Peyer's patch (tissue), 4 donors: ENCODE results near the gene OR6C75.

ENCODE experiments used
- CTCF ChIP-seq, 6 experiments: fragments of 450-650 bp in 4 of 6; fragments of 200-600 bp in 2 of 6; sonication (generic) in 1 of 6; IDR thresholded peaks; one replicate each; pipeline ENCODE4 v1.5.1; 2017 to 2019; ENCODE audit warnings: antibody characterized with exemption in 6 of 6, mild to moderate bottlenecking in 3 of 6, moderate library complexity in 1 of 6
- POLR2A ChIP-seq, 2 donors: fragments of 450-650 bp; IDR thresholded peaks; one replicate each; pipeline ENCODE4 v1.5.1; 2017; ENCODE audit warnings: antibody characterized with exemption in 2 of 2, mild to moderate bottlenecking in 2 of 2, moderate library complexity in 2 of 2

- TF ChIP-seq CTCF (IDR thresholded peaks at IDR 0.05) (no peak), POLR2A (IDR thresholded peaks at IDR 0.05) (no peak)
These were observed at the start of gene OR6C75 for GRCh38 chr12:55362675-55363074.
